Caki2 (cell line): ENCODE data around the gene CERS6. TPM values are rescaled to one million over a fixed set of nuclear protein-coding genes. Genes with fewer than 3 reads are reported as not detected.

ENCODE experiments used
- DNase-seq: peaks from one replicate; pipeline ENCODE4 v3.0.0-alpha.2; 2015; ENCODE audit warnings: low read depth
- in situ Hi-C: cut with HindIII; loops from 2 replicates; pipeline ENCODE4 v1.10.0; 2016; ENCODE audit warnings: low sequenced_read_pairs, low pct_unique_long_range_greater_than_20kb, mixed read lengths
- total RNA-seq: library from RNA; depleted of rRNA; stranded (reverse); fragments of >200 nt; shearing (Covaris generic); gene quantifications from 2 replicates; pipeline ENCODE4 v1.2.3, GENCODE V29; 2014; ENCODE audit warnings: low replicate concordance

The CERS6 gene
- total RNA-seq, 1 experiment from 2014 or later, result 7.2 TPM

DNA sequence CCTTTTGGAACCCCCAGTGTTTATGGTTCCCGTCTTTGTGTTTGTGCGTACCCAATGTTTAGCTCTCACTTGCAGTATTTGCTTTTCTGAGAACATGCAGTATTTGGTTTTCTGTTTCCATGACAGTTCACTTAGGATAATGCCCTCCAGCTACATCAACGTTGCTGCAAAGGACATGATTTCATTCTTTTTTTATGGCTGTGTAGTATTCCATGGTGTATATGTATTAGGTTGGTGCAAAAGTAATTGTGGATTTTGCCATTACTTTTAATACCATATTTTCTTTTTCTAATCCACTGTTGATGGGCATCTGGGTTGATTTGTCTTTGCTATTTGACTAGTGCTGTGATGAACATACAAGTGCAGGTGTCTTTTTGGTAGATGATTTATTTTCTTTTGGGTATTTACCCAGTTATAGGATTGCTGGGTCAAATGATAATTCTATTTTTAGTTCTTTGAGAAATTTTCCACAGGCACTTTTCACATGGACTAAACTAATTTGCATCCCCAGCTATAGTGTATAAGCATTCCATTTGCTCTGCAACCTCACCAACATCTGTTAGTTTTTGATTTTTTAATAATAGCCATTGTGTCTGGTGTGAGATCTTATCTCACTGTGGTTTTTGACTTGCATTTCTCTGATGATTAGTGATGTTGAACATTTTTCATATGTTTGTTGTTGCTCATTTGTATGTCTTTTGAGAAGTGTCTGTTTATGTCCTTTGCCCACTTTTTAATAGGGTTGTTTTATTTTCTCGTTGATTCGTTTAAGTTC is 63.6 kb downstream of the CERS6 start:
- DNase-seq, result no peak
- in situ Hi-C loops, result no loop called here

DNA sequence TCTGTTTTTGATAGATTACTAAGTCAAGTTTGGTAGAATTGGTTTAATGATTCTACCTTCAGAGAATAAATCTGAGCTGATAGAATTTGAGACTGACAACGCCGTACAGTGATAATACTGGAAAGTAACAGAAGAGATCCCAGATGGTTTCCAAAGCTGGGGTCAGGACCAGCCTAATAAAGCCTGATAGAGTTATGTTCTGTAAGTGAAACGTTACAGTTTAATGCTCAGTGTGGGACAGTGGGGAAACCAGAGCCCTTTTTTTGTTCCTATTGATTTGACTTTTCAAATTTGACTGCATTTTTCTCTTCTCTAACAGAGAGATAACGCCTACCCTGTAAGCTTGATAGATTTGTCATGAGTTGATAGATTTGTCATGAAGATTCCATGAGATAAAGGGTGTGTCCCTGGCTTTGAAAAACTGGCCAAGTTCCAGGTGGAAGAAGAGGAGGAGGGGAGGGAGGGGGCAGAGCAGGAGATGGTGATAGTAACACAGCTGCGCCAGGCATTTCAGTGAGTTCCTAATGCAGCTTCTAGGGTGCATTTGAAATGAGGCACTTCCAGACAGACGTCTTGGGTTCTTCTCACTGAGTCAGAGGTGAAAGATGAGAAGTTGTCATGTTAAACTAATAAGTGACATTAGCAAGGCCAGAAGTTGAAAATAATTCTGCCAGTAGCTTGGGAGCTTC is 65.1 kb downstream of the CERS6 start:
- in situ Hi-C loops, result no loop called here
- no peak for DNase-seq

DNA sequence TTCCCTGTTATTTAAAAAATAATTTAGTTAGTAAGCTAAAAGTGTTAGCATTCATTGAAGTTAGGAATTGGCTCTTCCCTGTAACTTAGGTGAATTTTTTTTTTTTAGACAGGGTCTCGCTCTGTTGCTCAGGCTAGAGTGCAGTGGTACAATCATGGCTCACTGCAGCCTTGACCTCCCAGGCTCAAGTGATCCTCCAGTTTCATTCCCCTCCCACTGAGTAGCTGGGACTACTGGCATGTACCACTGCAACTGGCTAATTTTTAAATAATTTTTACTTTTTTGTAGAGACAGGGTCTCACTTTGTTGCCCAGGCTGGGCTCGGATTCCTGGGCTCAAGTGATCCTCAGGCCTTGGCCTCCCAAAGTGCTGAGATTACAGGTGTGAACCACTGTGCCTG is 66.4 kb downstream of the CERS6 start:
- in situ Hi-C loops, result no loop called here
- DNase-seq, result no peak

DNA sequence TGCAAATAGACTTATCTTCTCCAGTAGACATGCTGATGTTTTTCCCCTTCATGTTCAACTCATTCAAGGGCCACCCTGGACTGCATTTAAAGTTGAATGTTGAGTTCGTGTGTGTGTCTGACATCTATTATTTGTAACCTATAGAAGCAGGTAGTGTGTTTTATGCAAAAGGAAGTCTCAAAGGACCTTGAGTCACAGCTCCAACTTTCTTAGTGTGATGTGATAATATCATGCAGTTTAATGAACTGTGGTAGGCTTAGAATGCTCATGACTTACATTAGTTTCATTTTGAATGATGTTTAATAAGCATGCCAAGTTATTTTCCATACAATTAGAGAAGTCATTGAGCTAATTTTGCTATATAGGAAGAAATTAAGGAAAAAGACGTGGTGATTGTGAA is 67.9 kb downstream of the CERS6 start:
- DNase-seq, result no peak
- in situ Hi-C loops, result no loop called here

DNA sequence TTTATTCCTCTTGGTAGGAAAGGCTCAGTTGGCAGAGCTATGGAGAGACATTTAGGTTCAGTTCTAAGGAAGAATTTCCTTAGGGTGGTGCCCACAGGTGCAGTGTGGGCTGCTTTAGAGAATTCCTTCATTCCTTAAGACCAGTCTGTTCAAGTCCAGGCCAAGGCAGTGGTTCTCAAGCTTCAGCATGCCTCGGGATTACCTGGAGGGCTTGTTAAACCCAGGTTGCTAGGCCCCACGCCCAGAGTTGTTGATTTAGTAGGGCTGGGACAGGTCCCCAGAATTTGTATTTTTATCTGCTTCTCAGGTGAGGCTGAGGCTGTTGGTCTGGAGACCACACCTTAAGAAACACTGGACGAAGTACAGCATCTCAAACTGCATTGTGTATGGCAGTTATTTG is 68.9 kb downstream of the CERS6 start:
- DNase-seq, result no peak
- in situ Hi-C loops, result no loop called here

DNA sequence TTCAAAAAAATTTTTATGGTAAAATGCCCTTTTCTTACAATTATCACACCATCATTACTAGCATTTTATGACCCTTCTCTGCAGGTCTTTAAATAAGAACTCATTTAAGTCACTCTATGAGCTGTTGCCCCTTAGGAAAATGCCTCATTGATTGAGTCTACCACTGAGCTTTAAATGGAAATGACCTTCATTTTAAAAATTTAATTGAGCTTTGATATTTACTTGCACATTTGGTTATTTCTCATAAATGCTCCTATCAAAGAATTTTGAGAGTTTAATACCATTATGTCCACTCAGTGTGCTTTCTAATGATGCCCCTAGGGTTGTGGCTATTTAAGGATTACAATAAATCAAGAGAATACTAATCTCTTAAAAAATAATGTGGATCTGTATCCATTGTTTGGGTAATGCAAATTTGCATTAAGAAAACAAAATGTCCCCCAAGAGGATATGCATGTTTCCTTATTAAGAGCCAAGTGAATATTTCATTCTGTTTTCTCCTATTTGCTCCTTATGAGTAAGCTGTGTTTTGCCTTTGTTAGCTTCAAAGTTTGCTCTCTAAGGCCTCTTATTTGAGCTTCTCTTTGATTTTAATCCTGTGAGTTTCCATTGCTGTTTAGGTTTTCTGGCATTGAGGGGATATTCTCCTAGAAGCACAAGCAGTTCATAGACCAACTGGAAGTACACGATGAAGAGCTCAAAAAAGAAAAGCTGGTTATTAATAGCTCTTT is 69.8 kb downstream of the CERS6 start:
- DNase-seq, result no peak
- in situ Hi-C loops, result no loop called here

DNA sequence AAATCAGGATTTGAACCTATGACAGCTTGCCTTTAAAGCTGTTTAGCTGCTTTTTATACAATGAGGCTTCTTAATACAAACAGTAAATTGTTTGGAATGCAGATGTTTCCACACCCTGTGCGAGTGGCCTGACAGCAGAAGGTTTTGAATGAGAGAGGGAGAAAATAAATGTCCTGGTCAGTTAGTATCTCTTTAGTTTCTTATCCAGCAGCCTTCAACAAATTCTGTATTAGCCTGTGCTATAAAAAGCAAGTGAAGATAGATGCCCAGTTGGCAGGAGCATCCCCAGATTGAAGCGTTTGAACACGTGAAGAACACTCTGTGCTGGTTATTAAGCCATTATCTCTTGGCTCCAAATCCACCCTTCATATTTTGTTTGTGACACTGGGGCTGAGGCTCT is 70.6 kb downstream of the CERS6 start:
- DNase-seq, result no peak

DNA sequence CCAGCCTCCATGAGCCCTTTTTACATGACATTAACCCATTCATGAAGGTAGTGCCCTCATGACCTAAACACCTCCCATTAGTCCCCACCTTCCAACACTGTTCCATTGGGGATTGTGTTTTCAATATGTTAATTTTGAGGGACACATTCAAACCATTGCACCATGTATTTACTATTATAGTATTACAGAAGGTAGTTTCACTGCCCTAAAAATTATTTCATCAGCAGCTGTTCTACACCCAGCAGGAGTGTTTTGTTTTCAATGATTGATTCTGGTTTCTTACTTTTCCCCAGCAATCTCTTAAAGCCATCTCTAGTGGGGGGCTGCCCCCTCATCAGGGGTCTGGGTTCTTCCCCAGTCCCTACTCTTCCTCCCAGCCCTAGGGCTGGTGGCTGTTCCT is 71.9 kb downstream of the CERS6 start:
- in situ Hi-C loops, result no loop called here

More for the DNA sequence above, 70.6 kb downstream of the CERS6 start:
- in situ Hi-C loops, result no loop called here

DNA sequence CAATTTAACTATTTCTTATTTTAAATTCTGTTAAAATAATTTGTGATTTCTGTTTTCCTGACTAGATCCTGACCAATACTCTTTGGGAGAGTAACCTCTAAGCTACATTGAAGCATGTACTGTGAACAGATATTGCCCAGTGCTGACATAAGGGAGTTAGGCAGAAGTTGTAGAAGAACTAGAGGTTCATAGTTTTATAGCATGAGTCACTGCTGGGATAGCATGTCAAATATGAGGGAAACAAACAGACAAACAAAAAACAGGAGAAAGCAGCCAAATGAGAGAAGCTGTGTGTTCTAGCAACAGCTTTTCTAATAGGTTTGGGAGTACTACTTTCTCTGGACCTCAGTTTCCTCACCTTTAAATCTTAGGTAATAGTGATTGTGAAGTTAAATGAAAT is 72.4 kb downstream of the CERS6 start:
- in situ Hi-C loops, result no loop called here
- no peak for DNase-seq

More for the DNA sequence above, 71.9 kb downstream of the CERS6 start:
- DNase-seq, result no peak

DNA sequence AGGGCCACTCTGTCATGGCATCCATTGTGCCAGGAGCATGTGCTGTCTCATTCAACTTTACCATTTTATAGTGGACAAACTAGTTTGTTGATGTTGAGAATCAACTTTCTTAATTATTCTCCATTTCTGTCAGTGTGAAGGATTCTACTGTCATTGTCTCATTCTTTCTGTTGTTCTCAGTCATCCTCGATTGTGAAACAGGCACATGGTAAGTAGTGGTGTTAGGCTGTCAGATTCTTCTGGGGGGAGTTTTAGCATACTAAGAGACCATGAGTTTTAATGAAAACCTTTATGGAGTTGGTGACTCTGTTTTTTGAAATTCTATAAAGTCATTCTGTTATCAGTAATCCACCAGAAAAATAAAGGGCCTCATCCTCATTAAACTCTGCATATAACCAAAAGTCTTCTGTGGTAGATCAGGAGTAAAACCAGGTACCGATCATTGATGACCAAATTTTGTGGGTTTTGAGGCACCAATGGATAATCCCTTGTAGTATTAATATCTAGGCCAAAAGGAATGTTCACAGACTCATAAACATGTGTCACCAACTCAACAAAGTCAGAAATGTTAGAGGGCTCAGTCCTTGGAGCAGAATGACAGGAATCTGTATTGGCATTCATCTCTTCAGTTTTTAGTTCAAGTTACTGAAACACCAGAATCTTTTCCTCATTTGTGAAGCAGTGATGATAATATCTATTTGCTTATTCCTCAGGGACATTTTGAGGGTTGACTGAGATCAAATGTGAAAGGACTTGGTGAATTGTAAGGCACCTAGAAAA is 73.2 kb downstream of the CERS6 start:
- no peak for DNase-seq
- in situ Hi-C loops, result no loop called here

DNA sequence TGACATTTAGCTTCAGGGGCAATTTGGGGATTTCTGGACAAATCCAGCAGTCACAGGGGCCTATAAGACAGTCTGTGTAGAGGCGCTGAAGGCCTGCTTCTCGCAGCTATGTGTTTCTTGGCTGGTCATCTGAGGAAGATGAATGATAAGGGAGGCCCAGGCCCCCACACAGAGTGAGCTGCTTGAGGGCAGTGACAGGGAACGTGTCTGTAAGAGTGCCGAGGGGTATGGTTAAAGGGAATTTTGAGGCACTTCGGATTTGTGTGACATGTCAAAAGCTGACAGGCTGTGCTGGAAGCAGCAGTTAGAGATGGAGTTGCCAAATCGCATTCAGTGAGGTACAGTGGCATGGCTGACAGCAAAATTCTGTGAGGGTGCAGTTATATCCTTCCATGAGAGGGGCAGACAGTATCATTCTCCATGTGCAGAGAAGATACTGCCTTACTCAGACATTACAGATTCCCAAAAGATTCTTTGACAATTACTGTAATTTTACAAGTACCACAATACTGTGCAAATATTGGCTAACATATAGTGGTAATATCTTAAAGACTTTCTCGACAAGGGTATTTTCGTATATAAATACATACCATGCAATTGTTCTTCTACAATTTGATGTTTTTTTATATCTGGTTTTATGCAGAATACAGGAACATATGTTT is 74.0 kb downstream of the CERS6 start:
- in situ Hi-C loops, result no loop called here
- DNase-seq, result no peak

DNA sequence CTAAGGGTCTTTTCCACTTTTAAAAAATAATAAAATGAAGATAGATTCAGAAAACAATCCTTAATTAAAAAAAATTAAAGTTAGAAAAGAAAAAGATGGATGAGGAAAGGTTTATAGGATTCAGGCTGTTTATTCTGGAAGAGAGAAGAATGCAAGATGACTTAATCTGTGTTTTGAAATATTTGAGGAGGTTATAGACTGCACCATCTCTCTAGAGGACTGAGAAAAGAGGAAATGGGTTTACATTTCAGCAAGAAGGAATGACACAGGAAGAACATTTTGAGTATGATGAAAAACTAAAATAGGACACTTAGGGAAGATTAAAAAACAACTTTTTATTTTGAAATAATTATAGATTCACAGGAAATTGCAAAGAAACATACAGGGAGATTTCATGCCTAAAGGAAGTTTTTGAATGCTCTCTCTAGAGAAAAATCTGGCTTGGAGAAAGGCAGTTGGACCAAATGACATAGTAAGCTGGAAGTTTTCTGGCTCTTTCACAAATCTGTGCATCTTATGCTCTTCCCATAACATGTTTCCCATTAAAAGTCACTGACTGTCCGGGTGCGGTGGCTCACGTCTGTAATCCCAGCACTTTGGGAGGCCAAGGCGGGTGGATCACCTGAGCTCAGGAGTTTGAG is 75.0 kb downstream of the CERS6 start:
- no peak for DNase-seq
- in situ Hi-C loops, result no loop called here

DNA sequence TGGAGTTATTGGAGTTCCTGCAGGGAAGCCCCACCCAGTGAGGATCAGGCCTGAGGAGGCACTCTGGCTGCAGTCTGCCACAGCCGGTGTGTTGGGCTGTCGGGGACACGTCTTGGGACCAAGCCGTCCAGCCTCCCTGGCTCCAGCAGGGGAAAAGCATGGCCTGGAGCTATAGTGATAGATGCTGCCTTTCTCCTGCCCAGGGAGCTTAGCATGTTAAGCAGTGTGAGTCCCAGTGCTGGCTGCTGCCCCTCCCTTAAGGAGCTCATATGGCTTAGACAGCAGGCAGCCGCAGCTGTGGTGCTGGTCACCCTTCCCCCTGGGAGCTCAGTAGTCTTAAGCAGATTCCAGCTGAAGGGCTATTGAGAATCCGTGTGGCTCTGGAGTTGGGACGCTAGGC is 78.9 kb downstream of the CERS6 start:
- in situ Hi-C loops, result no loop called here

DNA sequence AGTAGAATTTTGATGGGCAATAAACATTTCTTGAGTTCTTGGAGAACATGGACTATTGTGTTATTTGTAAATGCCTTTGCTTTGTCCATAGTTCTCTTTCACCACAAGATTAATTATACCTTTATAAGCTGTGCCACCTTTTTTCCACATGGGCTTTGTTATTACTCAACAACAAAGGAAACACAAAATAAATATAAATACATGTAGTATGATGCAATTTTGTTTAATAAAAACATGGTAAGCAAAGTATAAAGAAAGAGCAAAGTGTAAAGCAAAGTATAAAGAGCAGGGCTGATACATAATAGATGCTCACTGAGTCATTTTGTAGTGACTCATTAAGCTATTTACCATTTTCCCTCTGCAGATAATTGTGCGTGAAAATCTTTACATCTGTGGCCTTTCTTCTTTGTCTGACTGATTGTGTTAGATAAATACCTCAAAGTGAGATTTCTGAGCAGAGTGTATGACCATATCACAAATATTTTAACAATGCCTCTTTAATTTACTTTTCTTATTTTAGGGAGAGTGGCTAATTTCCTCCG is 80.9 kb downstream of the CERS6 start:
- in situ Hi-C loops, result no loop called here
- no peak for DNase-seq

More for the DNA sequence above, 78.9 kb downstream of the CERS6 start:
- no peak for DNase-seq

DNA sequence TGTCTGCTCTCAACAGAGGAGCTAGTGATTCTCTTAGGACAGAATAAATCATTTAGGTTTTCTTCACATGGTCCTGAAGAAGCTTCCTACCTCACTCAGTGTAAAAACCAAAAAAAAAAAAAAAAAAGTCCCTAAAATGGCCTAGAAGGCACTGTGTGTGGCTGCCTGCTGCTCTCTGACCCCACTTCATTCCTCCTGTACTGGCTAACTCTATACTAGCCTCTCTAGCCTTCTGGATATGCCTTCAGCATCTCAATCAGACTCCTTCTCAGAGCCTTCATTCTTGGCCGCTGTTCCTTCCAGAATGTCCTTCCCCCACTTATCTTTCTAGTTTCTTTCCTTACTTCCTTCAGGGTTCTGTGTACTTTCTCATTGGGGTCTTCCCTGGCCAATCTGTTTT is 82.1 kb downstream of the CERS6 start:
- DNase-seq, result no peak
- in situ Hi-C loops, result no loop called here

DNA sequence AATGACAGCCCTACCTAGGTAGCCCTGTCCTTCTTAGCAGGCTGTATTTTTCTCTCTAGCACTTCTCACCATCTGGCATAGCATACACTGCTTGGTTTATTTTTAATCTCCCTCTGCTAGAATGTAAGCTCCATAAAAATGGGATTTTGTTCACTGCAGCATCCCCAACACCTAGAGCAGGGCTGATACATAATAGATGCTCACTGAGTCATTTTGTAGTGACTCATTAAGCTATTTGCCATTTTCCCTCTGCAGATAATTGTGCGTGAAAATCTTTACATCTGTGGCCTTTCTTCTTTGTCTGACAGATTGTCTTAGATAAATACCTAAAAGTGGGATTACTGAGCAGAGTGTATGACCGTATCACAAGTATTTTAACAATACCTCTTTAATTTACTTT is 82.5 kb downstream of the CERS6 start:
- no peak for DNase-seq
- in situ Hi-C loops, result no loop called here

DNA sequence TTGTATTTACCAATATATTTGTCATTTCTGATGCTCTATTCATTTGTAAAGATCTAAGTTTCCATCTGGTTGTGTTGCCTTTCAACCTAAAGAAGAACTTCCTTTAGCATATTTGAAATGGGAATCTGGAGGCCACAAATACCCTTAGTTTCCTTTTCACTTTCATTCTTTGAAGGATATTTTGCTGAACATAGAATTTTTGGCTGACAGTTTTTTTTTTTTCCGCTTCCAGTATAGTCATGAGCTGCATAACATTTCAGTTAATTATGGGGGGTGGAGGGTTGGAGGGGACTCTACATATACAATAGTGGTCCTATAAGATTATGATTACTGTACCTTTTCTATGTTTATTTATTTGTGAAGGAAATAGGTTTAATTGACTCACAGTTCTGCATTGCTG is 83.9 kb downstream of the CERS6 start:
- no peak for DNase-seq
- in situ Hi-C loops, result no loop called here
